HG02571 (cell line): ENCODE results near the gene CCDC102A.
"Not testable (repeated sequence)": the region's sequence is repeated elsewhere in the genome, so short reads cannot be mapped to it uniquely, and the experiment has no call there.

Experiments
- ATAC-seq: cut with Tn5 transposase; IDR thresholded peaks from one replicate; pipeline ENCODE4 v1.9.1; 2021; ENCODE audit warnings: mild to moderate bottlenecking, moderate library complexity; ENCODE audit not compliant: unreplicated experiment

CCDC102A gene

GRCh38 chr16:57536306-57537193 lies at the start of gene CCDC102A:
Gene CCDC102A, minus strand, starts transcription at chr16:57536571. Its CDS starts 7,394 bp downstream, at chr16:57529177.
- ATAC-seq: peak; percentile 25

GRCh38 chr16:57585051-57585687 lies 48.8 kb upstream of the CCDC102A start:
- no peak for ATAC-seq

DNA sequence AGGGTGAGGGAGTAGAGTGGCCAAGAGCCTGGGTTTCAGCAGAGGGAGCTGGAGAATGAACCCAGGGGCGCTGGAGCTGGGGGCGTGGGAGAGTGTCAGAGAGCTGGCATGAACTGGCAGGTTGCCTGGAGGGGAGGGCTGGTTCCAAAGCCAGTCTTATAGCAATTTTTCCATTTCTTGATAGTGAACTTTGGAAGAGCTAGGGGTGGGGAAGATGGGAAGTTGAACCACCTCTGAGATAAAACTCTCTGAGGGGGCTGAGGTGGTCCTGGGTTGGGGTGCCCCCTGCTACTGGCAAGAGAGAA lies 42.9 kb upstream of the CCDC102A start:
- no peak for ATAC-seq

- no peak for ATAC-seq
These were observed 42.4 kb upstream of the CCDC102A start for GRCh38 chr16:57578521-57579360.

DNA sequence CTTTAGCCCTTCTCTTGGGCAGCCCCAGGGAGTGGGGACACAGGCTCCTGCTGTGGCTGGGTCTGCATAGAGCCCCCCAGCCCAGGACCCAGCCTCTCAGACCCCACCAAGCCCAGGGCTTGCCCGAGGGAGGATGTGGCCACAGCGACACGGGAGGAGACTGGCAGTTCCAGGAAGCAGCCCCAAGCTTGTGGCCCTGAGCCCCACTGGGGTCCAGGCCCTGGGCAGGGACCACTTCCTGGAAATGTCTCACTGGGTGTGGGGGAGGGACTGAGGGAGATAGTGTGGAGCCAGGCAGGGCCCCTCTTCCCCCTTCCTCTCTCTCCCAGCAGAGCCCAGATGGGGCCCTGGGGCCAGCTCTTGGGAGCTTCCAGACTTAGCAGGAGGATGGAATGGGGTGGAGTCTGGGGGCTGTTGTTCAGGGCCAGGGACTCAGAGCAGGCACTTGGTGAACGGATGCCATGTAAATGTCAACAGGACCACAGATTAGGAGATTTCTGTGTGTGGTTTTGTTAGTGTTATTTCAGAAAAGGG lies 41.4 kb upstream of the CCDC102A start:
- no peak for ATAC-seq

- ATAC-seq: no peak
These were observed 40.8 kb upstream of the CCDC102A start for GRCh38 chr16:57577214-57577613.

DNA sequence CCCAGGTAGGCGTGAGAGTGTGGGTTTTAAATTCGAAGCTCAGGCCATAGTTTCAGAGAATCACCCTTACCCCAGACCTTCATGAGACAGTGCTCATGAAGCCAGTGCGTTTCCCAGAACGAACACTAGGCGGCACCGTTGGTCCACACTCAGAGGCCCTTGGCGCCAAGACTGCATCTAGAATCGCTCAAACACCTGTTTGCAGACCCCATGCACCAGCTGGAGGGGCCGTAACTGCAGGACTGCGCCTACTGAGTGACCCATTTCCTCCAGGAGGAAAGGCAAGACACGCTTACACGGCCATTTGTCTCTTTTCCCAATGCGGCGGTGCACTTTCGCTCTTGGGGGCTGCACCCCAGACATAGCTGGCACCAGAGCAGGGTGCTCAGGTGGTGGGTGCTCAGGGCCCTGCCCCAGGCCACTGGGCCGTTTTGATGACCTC lies 40.1 kb upstream of the CCDC102A start:
- ATAC-seq: no peak

DNA sequence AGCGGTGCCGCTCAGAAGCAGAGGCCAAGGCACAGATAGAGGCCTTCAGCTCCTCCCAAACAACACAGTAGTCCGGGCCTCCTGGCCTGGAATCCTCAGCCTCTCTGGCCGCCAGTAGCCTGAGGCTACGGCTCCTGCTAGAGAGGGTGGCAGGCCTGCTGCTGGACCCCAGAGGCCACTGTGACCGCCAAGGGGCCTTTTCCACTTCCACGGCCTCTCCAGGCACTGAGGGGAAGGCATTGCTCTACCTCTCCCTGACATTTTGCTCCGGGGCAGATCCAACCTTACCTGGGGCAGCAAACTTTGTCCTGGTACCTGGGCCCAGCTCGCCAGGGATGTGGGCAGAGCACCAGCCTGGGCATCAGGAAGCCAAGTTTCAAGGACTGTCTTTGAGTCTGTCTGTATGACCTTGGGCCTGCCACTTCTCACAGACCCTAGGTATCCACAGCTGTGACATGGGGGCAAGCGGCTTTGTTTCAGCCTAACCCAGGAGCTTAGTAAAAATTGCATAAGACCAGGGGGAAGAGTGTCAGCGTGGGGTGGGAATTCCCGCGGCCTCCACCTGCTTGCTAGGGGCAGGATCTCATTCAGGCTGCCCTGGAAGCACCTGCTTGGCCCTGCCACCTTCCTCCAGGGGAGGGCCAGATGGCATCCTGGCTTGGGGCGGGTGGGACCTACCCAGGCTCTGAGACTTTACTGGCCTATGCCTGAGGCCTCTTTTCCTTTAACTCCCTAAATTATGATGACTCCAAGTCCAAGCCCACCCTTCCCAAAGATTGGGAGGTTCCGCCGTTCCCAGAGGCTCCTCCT lies 39.3 kb upstream of the CCDC102A start:
- no peak for ATAC-seq

DNA sequence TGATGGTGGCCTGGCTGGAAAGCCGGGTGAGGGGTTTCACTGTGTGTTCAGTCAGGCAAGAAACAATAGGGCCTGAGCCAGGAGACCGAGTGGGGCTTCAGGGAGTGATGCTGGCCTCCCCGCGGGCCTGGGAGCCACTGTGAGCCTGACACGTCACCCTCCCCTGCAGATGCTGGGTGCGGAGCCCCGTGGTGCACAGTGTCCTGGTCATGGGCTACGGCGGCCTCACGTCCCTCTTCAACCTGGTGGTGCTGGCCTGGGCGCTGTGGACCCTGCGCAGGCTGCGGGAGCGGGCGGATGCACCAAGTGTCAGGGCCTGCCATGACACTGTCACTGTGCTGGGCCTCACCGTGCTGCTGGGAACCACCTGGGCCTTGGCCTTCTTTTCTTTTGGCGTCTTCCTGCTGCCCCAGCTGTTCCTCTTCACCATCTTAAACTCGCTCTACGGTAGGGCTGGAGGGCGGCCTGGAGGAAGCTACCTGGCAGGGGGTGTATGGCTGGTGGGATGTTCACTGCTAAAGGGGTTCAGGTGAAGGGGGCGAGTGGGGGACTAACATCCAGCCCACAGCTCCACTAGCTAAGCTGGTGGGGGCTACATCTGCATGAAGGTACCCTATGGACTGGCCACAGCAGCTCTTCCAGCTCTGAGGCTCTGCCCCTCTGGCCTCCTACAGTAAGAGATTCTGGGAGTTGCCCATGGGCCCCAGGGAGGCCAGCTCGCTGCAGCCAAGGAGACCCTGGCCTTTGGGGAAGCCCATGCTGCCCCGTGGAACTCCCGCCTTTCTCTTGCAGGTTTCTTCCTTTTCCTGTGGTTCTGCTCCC lies 38.5 kb upstream of the CCDC102A start:
- no peak for ATAC-seq

DNA sequence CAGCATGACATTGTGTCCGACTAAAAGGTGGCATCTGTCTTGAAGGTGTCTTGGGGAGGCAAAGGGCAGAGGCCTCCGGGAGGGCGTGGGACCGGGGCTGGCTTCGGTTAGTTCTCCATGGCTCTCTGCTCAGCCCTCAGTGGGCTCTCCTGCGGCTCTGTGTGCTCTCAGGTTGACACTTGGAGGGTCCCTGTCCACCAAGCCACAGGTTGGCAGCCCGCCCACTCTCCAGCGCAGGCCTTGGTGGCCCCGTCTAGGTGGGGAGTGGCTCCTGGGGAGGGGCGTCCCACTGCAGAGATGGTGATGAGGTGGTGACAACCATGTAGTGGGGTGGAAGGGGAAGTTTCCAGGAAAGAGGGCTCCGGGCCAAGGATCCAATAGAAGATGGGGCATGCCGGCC lies 37.7 kb upstream of the CCDC102A start:
- ATAC-seq: no peak

- ATAC-seq: no peak
These were observed 36.8 kb upstream of the CCDC102A start for GRCh38 chr16:57572978-57573728.

- ATAC-seq: no peak
These were observed 34.7 kb upstream of the CCDC102A start for GRCh38 chr16:57571098-57571497.

DNA sequence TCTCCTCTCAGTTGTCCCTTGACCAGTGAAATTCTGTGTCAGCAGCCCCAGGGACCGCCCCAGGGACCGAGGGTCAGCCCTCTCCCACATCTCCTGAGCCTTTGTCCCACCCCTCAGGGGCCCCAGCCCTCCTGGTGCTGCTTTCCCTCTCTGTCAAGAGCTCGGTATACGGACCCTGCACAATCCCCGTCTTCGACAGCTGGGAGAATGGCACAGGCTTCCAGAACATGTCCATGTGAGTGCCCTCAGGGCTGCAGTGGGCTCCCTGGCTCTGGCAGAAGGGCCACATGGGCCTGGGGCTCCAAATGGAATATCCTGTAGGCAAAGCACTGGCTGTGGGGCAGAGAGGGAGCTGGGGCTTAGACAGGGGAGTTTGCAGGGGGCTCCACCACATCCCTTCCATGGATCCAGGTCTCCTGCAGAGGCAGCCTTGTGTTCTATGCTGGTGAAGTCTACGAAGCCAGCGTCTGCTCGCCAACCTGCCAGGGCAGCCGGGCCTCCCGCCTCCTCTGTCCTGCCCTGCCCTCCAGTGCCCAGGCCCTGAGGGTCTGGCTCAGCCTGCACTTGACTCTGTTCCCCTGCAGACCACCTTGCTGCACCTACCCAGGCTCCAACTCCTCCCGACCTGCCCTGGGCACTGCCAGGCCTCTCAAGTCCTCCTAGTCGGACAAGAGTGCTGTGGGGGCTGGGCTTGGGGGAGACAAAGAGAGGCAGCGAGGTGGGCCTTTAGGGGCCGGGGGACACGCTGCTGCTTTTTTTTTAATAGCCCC lies 34.1 kb upstream of the CCDC102A start:
- ATAC-seq: no peak

GRCh38 chr16:57569306-57569946 lies 33.1 kb upstream of the CCDC102A start:
- no peak for ATAC-seq

GRCh38 chr16:57568772-57569171 lies 32.4 kb upstream of the CCDC102A start:
- ATAC-seq: not testable (repeated sequence)

DNA sequence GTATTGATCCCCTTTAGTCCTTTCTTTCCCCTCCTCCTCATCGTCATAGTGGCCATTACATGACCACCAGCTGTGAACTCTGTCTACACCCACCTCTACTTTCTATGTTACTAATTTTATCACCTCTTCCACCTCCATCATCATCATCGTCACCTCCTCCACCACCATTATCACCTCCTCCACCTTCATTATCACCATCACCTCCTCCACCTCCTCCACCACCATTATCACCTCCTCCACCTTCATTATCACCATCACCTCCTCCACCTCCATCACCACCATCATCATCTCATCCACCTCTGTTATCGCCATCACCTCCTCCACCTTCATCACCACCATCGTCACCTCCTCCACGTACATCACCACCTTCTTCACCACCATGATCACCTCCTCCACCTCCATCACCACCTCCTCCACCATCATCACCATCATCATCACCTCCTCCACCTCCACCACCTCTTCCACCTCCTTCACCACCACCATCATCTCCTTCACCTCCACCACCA lies 31.9 kb upstream of the CCDC102A start:
- ATAC-seq: no peak

DNA sequence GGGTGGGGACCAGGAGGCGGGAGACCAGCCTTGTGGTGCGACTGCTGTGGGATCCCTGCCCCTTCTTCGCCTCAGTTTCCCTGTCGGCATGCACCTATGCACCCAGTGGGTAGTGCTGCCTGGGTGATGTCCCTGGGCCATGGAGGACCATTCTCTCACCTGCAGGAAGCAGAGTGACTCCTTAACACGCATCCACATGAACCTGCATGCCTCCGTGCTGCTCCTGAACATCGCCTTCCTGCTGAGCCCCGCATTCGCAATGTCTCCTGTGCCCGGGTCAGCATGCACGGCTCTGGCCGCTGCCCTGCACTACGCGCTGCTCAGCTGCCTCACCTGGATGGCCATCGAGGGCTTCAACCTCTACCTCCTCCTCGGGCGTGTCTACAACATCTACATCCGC lies 31.3 kb upstream of the CCDC102A start:
- no peak for ATAC-seq
